ENCODE results near the gene CACNA1D. TPM values are rescaled to one million over a fixed set of nuclear protein-coding genes. Genes with fewer than 3 reads are reported as not detected.
A peak's percentile ranks its signal among the peaks of the same experiment; 100 is the strongest.

CACNA1D gene
- total RNA-seq, 1 donor from 2014 or later: 11.6 TPM

DNA sequence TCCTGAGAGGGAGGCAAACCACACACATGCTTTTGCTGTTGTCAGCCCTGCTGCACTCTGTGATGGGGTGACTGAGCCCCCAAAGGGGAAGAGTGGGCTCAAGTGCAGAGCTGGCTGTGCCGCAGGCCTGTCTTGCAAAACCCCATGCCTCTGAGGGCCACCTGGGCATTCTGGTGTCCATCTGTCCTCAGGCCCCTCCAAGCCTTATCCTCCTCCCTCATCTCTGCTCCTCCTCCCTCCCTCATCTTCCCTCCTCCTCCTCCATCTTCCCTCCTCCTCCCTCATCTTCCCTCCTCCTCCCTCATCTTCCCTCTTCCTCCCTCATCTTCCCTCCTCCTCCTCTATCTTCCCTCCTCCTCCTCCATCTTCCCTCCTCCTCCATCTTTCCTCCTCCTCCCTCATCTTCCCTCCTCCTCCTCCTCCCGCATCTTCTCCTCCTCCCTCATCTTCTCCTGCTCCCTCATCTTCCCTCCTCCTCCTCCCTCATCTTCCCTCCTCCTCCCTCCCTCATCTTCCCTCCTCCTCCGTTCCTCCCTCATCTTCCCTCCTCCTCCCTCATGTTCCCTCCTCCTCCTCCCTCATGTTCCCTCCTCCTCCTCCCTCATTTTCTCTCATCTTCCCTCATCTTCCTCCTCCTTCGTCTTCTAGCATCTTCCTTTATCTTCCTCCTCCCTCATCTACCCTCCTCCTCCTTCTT is 311.2 kb downstream of the CACNA1D start:
- DNase-seq (ENCODE audit: low spot score): no peak

DNA sequence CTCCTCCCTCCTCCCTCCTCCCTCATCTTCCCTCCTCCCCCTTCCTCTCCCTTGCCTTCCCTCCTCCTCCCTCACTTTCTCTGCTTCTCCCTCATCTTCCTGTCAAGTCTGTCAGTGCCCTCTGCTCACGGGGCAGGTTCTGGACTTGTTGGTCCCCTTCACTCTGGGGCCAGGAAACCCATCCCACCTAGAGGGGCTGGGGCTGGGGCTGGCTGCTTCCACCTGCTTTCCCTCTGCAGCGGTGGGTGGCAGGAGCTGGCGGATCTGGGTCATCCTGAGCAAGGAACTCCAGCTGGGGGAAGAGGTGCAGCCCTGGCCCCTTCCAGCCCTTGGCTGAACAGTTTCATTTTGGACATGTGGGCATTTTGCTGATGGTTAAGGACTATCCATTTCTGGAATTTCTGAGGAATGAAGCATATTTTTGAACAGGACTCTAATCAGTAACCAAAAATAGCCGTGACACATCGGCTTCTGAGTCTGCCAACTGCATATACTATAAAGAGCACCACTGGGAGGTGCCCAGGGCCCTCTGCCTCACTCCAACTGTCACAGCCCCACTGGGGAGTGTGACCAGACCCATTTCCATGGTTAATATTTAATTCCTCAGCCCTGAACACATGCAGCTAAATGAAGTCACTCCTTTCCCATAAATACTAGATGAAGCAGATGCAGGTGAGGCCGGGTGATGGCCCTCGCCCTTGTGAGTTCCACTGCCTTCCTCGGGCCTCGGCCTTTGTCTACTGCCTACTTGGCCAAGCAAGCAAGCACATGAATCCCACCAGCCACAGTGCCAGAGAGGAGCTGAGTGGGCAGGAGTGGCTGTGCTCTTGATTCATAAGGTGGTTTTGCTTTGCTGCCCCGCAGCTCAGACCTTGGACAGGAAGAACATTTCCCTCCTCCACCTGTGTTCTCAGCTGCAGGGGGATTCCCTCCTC is 312.0 kb downstream of the CACNA1D start:
- DNase-seq (ENCODE audit: low spot score): peak; percentile 84

DNA sequence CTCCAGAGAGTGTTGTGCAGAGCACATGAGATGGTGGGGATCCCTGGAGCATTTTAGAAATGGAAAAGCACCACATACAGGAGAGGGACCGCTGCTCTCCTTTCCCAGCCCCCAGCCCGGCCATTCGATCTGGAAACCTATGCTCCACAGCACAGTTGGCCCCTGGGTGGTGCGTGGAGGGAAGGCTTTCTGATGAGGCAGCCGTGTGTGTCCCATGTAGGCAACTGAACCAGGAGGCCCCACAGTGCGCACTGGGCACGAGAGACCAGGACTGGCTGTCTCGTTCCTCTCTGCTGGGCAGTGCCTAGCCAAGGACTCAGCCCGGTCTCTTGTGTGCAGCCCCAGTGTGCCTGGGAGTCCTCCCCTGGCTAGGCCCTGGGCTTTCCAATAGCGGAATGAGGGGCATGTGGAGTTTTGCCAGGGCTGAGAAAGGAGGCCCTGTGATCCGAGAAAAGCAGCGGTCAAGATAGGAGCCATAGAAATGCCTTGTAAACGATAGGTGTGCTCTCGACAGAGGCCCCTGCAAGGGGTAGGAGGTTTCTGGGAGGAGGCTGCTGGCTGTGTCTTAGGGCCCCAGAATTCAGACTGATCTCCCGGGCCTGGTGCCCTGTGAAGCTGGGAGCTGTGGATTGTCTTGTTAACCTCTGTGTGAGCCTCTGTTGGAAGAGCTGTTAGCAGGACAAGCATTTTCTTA is 312.9 kb downstream of the CACNA1D start:
- peak; percentile 46 for DNase-seq (ENCODE audit: low spot score)

DNA sequence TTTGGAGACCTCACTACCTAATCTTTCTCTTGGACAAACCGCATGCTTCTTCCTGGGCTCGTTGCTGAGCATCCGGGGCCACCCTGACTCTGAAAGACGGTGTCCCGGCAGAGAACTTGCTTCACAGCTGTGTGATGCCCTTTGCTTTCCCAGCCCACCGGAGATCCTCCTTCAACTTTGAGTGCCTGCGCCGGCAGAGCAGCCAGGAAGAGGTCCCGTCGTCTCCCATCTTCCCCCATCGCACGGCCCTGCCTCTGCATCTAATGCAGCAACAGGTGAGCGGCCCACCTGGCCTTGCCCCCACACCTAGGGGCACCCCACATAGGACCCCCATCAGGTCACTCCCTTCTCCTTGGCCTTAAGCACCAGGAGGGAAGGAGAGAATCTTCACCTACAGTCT is 314.1 kb downstream of the CACNA1D start:
- DNase-seq (ENCODE audit: low spot score): no peak

DNA sequence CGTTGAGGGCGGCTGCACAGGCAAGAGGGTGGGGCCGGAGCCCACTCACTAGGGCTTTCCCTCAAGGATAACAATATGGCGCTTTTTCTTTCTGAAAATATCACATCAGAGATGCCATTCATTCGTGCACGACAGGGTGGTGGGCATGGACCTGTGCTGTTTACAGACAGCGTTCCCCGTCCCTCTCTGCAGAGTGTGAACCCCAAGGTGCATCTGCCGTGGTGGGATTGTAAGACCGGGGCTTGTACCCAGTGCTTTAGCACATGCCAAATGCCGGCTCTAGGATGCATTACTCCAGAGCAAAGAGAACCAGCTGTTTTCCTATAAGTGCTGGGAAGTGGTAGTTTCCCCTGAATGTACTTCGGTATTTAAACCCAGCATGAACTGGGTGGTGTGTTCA is 314.9 kb downstream of the CACNA1D start:
- no peak for DNase-seq (ENCODE audit: low spot score)

DNA sequence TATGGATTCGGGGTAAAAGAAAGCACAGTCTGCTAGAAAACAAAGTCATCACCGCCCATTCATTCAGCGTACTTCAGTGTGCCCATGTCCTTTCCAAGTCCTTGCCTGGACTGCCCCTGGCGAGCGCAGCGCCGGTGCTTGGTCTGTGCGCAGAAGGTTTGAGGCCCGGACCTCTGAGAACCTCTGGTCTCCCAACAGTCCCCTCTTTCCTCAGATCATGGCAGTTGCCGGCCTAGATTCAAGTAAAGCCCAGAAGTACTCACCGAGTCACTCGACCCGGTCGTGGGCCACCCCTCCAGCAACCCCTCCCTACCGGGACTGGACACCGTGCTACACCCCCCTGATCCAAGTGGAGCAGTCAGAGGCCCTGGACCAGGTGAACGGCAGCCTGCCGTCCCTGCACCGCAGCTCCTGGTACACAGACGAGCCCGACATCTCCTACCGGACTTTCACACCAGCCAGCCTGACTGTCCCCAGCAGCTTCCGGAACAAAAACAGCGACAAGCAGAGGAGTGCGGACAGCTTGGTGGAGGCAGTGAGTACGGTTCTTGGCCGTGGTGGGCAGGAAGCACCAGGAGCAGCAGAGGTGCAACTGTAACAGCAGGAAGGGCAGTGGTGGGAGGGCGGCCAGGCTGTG is 315.5 kb downstream of the CACNA1D start:
- no peak for DNase-seq (ENCODE audit: low spot score)

DNA sequence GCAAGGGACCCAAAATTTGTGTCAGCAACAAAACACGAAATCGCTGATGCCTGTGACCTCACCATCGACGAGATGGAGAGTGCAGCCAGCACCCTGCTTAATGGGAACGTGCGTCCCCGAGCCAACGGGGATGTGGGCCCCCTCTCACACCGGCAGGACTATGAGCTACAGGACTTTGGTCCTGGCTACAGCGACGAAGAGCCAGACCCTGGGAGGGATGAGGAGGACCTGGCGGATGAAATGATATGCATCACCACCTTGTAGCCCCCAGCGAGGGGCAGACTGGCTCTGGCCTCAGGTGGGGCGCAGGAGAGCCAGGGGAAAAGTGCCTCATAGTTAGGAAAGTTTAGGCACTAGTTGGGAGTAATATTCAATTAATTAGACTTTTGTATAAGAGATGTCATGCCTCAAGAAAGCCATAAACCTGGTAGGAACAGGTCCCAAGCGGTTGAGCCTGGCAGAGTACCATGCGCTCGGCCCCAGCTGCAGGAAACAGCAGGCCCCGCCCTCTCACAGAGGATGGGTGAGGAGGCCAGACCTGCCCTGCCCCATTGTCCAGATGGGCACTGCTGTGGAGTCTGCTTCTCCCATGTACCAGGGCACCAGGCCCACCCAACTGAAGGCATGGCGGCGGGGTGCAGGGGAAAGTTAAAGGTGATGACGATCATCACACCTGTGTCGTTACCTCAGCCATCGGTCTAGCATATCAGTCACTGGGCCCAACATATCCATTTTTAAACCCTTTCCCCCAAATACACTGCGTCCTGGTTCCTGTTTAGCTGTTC is 316.9 kb downstream of the CACNA1D start:
- DNase-seq (ENCODE audit: low spot score): no peak

DNA sequence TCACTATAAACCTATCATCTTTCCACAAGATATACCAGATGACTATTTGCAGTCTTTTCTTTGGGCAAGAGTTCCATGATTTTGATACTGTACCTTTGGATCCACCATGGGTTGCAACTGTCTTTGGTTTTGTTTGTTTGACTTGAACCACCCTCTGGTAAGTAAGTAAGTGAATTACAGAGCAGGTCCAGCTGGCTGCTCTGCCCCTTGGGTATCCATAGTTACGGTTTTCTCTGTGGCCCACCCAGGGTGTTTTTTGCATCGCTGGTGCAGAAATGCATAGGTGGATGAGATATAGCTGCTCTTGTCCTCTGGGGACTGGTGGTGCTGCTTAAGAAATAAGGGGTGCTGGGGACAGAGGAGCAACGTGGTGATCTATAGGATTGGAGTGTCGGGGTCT is 318.0 kb downstream of the CACNA1D start:
- DNase-seq (ENCODE audit: low spot score): no peak

DNA sequence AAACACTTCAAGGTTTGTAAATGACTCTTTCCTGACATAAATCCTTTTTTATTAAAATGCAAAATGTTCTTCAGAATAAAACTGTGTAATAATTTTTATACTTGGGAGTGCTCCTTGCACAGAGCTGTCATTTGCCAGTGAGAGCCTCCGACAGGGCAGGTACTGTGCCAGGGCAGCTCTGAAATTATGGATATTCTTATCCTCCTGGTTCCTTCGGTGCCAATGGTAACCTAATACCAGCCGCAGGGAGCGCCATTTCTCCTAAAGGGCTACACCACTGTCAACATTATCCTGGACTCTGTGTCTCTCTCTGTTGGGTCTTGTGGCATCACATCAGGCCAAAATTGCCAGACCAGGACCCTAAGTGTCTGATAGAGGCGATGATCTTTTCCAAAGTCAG is 318.8 kb downstream of the CACNA1D start:
- no peak for DNase-seq (ENCODE audit: low spot score)

DNA sequence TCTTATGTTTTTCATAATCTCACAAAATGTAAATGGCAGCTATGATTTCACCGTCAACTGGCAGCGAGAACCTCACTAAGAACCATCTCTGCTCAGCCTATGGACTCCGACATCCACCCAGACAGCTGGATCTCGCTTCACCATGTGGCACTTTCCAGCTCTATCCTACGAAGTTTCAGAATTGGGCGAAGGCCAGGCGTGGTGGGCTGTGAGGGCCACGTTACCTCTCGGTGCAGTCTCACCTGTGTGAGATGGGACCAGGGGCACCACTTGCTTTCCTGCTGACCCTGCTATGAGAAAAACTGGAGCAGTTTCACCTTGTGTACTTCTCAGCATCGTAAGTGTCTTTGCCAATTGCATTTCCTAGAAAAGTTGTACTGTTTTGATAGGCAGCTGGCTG is 319.5 kb downstream of the CACNA1D start:
- DNase-seq (ENCODE audit: low spot score): no peak

DNA sequence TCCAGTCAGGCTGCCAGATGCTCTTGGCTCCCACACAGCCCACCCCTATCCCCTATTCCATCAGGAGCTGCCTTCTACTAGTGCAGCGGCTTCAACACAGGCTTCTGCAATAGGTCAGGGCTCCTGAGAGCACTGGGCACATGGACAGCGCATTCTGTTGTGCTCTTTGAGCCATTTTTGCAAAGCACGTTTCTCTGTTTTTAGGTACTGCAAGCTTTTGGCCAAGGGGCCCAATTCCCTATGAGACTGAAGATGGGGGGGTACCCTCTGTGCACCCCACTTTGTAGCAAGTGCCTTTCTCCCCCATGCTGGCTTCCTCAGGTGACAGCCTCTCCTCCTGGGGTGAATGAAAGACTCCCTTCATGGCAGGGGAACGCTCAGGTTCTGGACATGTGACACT is 320.7 kb downstream of the CACNA1D start:
- DNase-seq (ENCODE audit: low spot score): no peak

DNA sequence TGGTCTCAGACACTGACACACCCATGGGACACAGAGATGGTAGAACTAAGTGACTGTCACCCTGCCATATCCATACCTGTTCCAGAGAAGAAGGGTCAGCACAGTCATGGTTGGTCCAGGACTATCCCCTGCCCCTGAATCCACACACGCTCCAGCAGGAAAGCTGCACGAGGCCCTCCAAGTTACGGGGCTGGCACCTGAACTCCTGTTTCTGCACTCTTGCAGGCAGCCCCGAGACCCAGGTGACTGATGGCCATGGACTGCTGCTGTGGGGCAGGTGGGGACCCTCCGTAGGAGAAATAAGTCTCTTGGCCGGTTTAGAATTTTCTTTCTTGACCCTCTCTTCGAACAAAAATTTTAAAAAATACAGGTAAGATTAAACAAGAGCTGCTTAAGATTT is 321.2 kb downstream of the CACNA1D start:
- no peak for DNase-seq (ENCODE audit: low spot score)

DNA sequence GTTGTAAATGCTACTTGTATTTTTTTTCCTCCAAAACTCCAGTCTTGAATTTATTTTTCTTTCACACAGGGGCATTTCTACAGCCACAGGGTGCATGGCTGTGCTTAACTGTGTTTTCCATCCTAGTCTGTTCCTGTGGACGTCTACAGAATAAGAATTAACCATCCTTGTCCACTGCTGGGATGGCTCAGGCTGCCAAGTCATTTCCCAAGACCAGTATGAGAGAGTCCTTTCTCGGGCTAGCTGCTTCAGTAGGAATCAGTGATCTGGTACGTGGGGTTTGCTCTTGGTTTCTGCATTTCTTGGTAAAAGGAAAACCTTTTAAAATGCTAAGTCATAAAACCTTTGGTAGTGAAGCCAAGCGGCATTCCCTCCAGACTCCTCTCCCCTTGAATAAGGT is 322.0 kb downstream of the CACNA1D start:
- DNase-seq (ENCODE audit: low spot score): no peak

DNA sequence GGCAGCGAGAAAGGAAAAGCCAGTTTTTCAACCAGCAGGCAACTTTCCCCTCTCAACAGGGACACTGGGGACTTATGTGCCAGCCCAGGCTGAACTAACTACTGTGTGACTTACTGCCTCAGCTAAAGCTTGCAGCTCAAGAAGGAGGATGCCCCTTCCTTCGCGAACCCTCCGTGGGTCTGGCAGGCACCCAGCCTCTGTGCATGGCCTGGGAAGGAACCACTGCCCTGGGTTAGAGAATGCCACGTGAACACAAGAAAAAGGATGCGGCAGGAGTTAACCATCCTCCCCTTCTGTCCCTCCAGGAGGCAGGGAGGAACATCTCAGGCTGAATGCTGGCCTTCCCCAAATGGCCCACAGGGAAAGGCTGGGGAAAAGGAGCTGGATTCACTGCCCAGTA is 322.8 kb downstream of the CACNA1D start:
- DNase-seq (ENCODE audit: low spot score): no peak

DNA sequence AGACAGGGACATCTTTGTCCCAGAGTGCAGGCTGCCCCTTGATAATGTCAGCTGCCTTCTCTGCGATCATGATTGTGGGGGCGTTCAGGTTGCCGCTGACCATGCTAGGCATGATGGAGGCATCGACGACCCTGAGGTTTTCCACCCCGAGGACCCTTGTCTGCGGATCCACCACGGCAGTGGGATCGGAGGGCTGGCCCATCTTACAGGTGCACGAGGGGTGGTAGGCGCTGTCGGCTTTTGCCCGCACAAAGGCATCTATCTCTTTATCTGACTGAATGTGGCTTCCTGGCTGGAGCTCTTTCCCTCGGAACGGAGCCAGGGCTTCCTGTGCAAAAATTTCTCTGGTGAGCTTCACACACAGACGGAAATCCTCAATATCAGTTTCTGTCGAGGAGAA is 323.4 kb downstream of the CACNA1D start:
- no peak for DNase-seq (ENCODE audit: low spot score)

DNA sequence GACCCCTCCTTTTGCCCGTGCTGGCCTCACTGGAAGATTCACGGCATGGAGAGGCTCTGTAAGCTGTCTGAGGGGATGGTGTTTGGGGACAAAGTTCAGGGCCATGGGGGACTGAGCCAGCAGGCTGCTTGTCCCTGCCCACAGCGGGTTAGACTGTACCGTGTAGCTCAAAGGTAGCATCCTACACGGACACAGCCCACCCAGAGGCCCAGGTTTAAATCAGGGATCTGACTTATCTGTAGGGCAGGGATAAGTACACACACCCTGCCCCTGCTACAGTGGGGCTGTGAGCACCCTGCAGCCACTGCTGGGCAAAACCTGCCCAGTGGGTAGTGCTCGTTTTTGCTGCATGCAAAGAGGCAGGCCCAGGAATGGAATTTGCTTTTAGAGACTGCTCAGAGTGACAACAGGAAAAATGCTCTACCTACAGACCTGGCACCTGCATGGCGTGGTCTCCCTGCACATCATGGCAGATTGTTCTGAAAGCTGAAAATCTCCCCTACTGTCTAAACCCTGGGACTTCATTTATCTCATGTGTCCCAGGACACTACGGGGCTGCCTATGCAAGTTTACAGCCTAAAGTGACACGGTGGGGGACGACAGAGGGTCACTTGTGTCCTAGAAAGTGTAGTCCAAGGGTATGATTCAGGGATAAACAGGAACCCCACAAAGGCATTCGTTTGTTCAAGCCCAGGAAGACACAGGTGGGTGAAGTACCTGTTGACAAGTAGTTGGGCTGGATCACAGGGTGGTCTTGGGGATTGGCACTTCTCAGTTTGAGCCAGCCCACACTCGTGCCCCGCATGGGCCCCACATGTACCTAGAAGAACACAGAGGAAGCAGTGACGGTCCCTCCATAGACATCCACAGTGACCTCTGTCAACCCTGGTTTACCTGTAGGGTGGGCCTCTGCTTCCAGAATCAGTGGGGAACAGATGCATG is 324.1 kb downstream of the CACNA1D start:
- no peak for DNase-seq (ENCODE audit: low spot score)

DNA sequence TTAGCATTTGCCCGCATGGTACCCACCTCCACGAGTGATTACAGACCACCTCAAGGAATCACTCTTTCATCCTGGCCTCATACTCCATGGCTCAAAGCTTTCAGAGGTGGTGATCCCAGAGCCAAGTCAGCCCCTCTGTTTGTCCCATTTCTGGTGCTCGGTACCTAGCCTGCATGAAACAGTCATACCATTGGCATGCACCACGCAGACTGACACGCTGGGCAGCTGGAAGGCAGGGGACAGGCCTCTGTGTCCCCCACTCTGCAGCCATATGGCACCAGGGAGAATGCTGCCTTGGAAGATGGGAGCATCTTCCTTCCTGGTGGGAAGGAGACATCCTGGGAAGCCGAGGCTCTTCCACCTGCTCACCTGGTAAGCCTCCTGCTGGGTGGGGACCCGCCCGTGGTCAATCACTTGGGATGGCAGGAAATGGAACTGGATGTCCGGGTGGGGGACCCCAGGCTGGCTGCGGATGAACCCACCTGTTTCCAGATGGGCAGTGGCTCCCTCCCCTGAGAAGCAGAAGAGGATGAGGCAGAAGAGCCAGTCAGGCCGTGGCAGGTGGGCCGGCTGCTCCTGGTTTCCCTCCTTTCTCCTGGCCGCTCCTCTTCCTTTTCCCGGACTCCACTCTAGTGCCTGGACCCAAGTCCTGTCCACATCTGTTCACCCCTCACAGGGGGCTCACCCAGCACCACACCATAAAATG is 324.9 kb downstream of the CACNA1D start:
- DNase-seq (ENCODE audit: low spot score): no peak

DNA sequence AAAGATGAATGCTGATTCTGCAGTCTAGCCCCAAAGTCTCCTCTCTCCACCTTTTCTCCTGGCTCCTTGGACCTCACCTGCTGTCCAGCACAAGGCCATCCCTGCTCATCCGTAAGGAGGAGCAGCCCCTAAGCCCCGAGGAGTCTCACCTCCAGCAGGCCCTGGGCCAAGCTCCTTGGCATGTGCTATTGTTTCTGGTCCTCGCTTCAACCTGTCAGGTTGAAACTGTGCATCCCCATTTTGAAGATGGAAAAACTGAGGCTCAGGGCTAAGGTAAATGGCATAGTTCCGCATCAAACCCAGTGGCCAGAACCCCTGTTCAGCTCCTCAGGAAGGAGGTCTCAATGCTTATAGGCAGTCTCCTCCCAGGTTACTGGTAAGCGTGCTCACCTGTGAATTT is 325.7 kb downstream of the CACNA1D start:
- no peak for DNase-seq (ENCODE audit: low spot score)

Data from umbilical cord (tissue), 2 donors.